Measurements from ENCODE around the gene PTCH1. TPM values are rescaled to one million over a fixed set of nuclear protein-coding genes. Genes with fewer than 3 reads are reported as not detected.

PTCH1 gene
- total and polyA plus RNA-seq, 2 experiments from 2014 or later, result 21.4 to 34.1 TPM

DNA sequence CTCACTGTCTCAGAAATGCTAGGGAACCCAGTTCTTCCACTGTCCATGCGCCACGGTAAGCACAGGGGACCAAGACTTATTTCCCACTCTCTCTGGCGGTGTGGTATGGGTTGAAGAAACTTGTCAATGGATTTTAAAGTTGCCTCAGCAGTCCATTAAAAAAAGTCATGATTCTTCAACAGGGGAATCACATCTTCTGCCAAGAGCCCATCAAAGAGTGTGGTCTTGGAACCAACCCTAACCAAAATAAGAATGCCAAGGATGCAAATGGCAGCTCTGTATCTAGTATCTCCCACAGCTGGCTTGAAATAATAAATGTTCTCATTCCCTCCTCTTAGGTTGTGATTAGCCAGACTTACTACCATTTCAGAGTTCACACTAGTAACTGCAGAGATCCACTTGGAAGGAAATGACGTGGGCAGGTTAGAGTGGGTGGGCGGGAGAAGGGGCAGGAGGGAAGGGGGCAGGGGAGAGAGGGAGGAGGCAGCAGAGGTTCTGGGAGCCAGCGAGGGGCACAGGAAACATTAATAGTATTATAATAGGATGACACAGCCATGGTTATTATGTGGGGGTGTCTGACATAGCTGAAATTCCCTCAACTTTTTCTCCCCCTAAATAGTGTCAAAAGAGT, 17.6 kb downstream of the PTCH1 start:
- DNase-seq (ENCODE audit: low spot score), result no peak
- no peaks in the 10 kb centered on the region; the same call in 1 of the 2 replicates for H3K9me2 ChIP-seq (ENCODE audit: insufficient read depth)
- no peak overlapping the region for H3K4me3 ChIP-seq
- H3K36me3 ChIP-seq (ENCODE audit: insufficient read depth), result peaks cover 6% of the 10 kb centered on the region; the same call in 1 of the 2 replicates
- no peak overlapping the region for H2AFZ ChIP-seq
- H4K20me1 ChIP-seq (replicated peaks; ENCODE audit: insufficient read depth), result peaks cover 36% of the 10 kb centered on the region
- H3F3A ChIP-seq (replicated peaks; ENCODE audit: low read depth), result no peaks in the 10 kb centered on the region; the same call in 1 of the 2 replicates
- no peak overlapping the region for H3K27ac Mint-ChIP-seq
- H3K9me3 Mint-ChIP-seq, result no peaks in the 10 kb centered on the region
- no peak overlapping the region for H3K27ac ChIP-seq (ENCODE audit: low read depth)
- no peak for TF ChIP-seq JUNB (IDR thresholded peaks at IDR 0.05; ENCODE audit: unreplicated experiment)
- TF ChIP-seq EZH2phosphoT487 (IDR thresholded peaks at IDR 0.05; ENCODE audit: unreplicated experiment), result no peak
- TF ChIP-seq NANOG (IDR thresholded peaks at IDR 0.05; ENCODE audit: borderline replicate concordance), result no peak
- no peak for TF ChIP-seq ZNF114 (CRISPR knock-in tag; IDR thresholded peaks at IDR 0.05)
- TF ChIP-seq CREB1 (CRISPR knock-in tag; IDR thresholded peaks at IDR 0.05; ENCODE audit: low read depth), result no peak
- no peak for TF ChIP-seq ZNF331 (CRISPR knock-in tag; IDR thresholded peaks at IDR 0.05; ENCODE audit: low read depth)
- TF ChIP-seq, protein P1, sequence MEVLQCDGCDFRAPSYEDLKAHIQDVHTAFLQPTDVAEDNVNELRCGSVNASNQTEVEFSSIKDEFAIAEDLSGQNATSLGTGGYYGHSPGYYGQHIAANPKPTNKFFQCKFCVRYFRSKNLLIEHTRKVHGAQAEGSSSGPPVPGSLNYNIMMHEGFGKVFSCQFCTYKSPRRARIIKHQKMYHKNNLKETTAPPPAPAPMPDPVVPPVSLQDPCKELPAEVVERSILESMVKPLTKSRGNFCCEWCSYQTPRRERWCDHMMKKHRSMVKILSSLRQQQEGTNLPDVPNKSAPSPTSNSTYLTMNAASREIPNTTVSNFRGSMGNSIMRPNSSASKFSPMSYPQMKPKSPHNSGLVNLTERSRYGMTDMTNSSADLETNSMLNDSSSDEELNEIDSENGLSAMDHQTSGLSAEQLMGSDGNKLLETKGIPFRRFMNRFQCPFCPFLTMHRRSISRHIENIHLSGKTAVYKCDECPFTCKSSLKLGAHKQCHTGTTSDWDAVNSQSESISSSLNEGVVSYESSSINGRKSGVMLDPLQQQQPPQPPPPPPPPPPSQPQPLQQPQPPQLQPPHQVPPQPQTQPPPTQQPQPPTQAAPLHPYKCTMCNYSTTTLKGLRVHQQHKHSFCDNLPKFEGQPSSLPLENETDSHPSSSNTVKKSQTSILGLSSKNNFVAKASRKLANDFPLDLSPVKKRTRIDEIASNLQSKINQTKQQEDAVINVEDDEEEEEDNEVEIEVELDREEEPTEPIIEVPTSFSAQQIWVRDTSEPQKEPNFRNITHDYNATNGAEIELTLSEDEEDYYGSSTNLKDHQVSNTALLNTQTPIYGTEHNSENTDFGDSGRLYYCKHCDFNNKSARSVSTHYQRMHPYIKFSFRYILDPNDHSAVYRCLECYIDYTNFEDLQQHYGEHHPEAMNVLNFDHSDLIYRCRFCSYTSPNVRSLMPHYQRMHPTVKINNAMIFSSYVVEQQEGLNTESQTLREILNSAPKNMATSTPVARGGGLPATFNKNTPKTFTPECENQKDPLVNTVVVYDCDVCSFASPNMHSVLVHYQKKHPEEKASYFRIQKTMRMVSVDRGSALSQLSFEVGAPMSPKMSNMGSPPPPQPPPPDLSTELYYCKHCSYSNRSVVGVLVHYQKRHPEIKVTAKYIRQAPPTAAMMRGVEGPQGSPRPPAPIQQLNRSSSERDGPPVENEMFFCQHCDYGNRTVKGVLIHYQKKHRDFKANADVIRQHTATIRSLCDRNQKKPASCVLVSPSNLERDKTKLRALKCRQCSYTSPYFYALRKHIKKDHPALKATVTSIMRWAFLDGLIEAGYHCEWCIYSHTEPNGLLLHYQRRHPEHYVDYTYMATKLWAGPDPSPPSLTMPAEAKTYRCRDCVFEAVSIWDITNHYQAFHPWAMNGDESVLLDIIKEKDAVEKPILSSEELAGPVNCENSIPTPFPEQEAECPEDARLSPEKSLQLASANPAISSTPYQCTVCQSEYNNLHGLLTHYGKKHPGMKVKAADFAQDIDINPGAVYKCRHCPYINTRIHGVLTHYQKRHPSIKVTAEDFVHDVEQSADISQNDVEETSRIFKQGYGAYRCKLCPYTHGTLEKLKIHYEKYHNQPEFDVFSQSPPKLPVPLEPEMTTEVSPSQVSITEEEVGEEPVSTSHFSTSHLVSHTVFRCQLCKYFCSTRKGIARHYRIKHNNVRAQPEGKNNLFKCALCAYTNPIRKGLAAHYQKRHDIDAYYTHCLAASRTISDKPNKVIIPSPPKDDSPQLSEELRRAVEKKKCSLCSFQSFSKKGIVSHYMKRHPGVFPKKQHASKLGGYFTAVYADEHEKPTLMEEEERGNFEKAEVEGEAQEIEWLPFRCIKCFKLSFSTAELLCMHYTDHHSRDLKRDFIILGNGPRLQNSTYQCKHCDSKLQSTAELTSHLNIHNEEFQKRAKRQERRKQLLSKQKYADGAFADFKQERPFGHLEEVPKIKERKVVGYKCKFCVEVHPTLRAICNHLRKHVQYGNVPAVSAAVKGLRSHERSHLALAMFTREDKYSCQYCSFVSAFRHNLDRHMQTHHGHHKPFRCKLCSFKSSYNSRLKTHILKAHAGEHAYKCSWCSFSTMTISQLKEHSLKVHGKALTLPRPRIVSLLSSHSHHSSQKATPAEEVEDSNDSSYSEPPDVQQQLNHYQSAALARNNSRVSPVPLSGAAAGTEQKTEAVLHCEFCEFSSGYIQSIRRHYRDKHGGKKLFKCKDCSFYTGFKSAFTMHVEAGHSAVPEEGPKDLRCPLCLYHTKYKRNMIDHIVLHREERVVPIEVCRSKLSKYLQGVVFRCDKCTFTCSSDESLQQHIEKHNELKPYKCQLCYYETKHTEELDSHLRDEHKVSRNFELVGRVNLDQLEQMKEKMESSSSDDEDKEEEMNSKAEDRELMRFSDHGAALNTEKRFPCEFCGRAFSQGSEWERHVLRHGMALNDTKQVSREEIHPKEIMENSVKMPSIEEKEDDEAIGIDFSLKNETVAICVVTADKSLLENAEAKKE (CRISPR knock-in tag; IDR thresholded peaks at IDR 0.05), result no peak
- TF ChIP-seq, protein P2, sequence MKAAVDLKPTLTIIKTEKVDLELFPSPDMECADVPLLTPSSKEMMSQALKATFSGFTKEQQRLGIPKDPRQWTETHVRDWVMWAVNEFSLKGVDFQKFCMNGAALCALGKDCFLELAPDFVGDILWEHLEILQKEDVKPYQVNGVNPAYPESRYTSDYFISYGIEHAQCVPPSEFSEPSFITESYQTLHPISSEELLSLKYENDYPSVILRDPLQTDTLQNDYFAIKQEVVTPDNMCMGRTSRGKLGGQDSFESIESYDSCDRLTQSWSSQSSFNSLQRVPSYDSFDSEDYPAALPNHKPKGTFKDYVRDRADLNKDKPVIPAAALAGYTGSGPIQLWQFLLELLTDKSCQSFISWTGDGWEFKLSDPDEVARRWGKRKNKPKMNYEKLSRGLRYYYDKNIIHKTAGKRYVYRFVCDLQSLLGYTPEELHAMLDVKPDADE (IDR thresholded peaks at IDR 0.05), result no peak
- TF ChIP-seq EZH2 (IDR thresholded peaks at IDR 0.05; ENCODE audit: low read depth, unreplicated experiment), result no peak
- TF ChIP-seq REST (IDR thresholded peaks at IDR 0.05; ENCODE audit: unreplicated experiment), result no peak
- no peak for TF ChIP-seq POLR2AphosphoS5 (IDR thresholded peaks at IDR 0.05; ENCODE audit: low read depth)
- TF ChIP-seq STAT1 (IDR thresholded peaks at IDR 0.05; ENCODE audit: unreplicated experiment), result no peak
- no peak for TF ChIP-seq CTCF (conservative IDR thresholded peaks at IDR 0.05; ENCODE audit: low read depth in 2 of 2)
- H3K27me3 Mint-ChIP-seq (ENCODE audit: insufficient read depth, low read depth, poor library complexity), result peaks cover 12% of the 10 kb centered on the region
- H3K36me3 Mint-ChIP-seq (ENCODE audit: low read depth), result peaks cover 4% of the 10 kb centered on the region; the same call in 2 of the 3 replicates
- peaks cover 100% of the 10 kb centered on the region for H3K79me2 ChIP-seq (replicated peaks; ENCODE audit: insufficient read depth)
- peaks cover 70% of the 10 kb centered on the region for H3K4me1 Mint-ChIP-seq
- no peak for ATAC-seq
- peaks cover 74% of the 10 kb centered on the region for H3K4me1 ChIP-seq (ENCODE audit: insufficient read depth)
- no peak overlapping the region for H3K4me2 ChIP-seq
- H3K4me3 Mint-ChIP-seq, result no peak overlapping the region
- no peaks in the 10 kb centered on the region for H3K27me3 ChIP-seq (ENCODE audit: insufficient read depth)

All from GM23338 (cell line).